GM23338 (cell line): ENCODE results near the gene ANKFN1. TPM values are rescaled to one million over a fixed set of nuclear protein-coding genes. Genes with fewer than 3 reads are reported as not detected.

Experiments
- ATAC-seq: fragments of 200-7000 bp; cut with Tn5 transposase; 3 replicates; pipeline ENCODE4 v1.9.1; 2020
- DNase-seq: peaks from one replicate; pipeline ENCODE4 v3.0.0-alpha.2; 2015; ENCODE audit warnings: low spot score
- H2AFZ ChIP-seq: fragments of 200-600 bp; sonication (generic); 2 replicates; pipeline ENCODE4 v1.8.0; 2016; ENCODE audit warnings: antibody characterized with exemption, mild to moderate bottlenecking, moderate library complexity
- H3F3A ChIP-seq: fragments of 200-600 bp; sonication (generic); replicated peaks from 2 replicates; pipeline ENCODE4 v1.8.0; 2017; ENCODE audit warnings: antibody characterized with exemption, mixed run types, low read depth
- H3K27ac ChIP-seq: fragments of 200-600 bp; sonication (generic); 2 replicates; pipeline ENCODE4 v1.6.1; 2016; ENCODE audit warnings: low read depth
- H3K27me3 ChIP-seq: fragments of 200-600 bp; sonication (generic); 2 replicates; pipeline ENCODE4 v1.8.0; 2016; ENCODE audit warnings: mild to moderate bottlenecking, mixed run types, moderate library complexity; ENCODE audit not compliant: insufficient read depth
- H3K36me3 ChIP-seq: fragments of 200-600 bp; sonication (generic); 2 replicates; pipeline ENCODE4 v1.8.0; 2016; ENCODE audit warnings: mild to moderate bottlenecking; ENCODE audit not compliant: insufficient read depth
- H3K4me1 ChIP-seq: fragments of 200-600 bp; sonication (generic); 2 replicates; pipeline ENCODE4 v1.8.0; 2016; ENCODE audit warnings: mild to moderate bottlenecking, moderate library complexity; ENCODE audit not compliant: insufficient read depth
- H3K4me2 ChIP-seq: fragments of 200-600 bp; sonication (generic); 2 replicates; pipeline ENCODE4 v1.7.1; 2017; ENCODE audit warnings: mixed run types
- H3K4me3 ChIP-seq: fragments of 200-600 bp; sonication (generic); 2 replicates; pipeline ENCODE4 v1.6.1; 2016; ENCODE audit warnings: mixed run types
- H3K79me2 ChIP-seq: fragments of 200-600 bp; sonication (generic); replicated peaks from 2 replicates; pipeline ENCODE4 v1.8.0; 2017; ENCODE audit warnings: mild to moderate bottlenecking; ENCODE audit not compliant: insufficient read depth
- H3K9me2 ChIP-seq: fragments of 200-600 bp; sonication (generic); 2 replicates; pipeline ENCODE4 v1.8.0; 2017; ENCODE audit not compliant: insufficient read depth
- H4K20me1 ChIP-seq: fragments of 200-600 bp; sonication (generic); replicated peaks from 2 replicates; pipeline ENCODE4 v1.8.0; 2017; ENCODE audit warnings: mild to moderate bottlenecking; ENCODE audit not compliant: insufficient read depth
- H3K27ac Mint-ChIP-seq: 2 replicates; pipeline ENCODE4 v1.8.0; 2020; ENCODE audit warnings: inconsistent platforms, mild to moderate bottlenecking, moderate library complexity, mixed read lengths
- H3K27me3 Mint-ChIP-seq: 3 replicates; pipeline ENCODE4 v1.8.0; 2022; ENCODE audit warnings: low read depth, mild to moderate bottlenecking, moderate library complexity, mixed read lengths, inconsistent platforms; ENCODE audit not compliant: insufficient read depth, poor library complexity
- H3K36me3 Mint-ChIP-seq: 3 replicates; pipeline ENCODE4 v1.8.0; 2021; ENCODE audit warnings: low read depth, mild to moderate bottlenecking, inconsistent platforms, moderate library complexity, mixed read lengths
- H3K4me1 Mint-ChIP-seq: 3 replicates; pipeline ENCODE4 v1.8.0; 2020; ENCODE audit warnings: mild to moderate bottlenecking, inconsistent platforms, mixed read lengths
- H3K4me3 Mint-ChIP-seq: 3 replicates; pipeline ENCODE4 v1.8.0; 2021; ENCODE audit warnings: moderate library complexity, mild to moderate bottlenecking, inconsistent platforms, mixed read lengths
- H3K9me3 Mint-ChIP-seq: 3 replicates; pipeline ENCODE4 v1.8.0; 2020; ENCODE audit warnings: moderate library complexity, mild to moderate bottlenecking, inconsistent platforms, mixed read lengths
- EZH2phosphoT487 ChIP-seq: fragments of 200-600 bp; sonication (generic); IDR thresholded peaks from one replicate; pipeline ENCODE4 v1.8.1; 2018; ENCODE audit warnings: antibody characterized with exemption; ENCODE audit not compliant: unreplicated experiment
- JUNB ChIP-seq: IDR thresholded peaks from one replicate; pipeline ENCODE4 v1.6.1; 2016; ENCODE audit warnings: antibody characterized with exemption; ENCODE audit not compliant: unreplicated experiment
- STAT1 ChIP-seq: IDR thresholded peaks from one replicate; pipeline ENCODE4 v1.6.1; 2016; ENCODE audit warnings: antibody characterized with exemption; ENCODE audit not compliant: unreplicated experiment
- polyA plus RNA-seq: library from polyadenylated mRNA; unstranded; fragments of >200 nt; fragmentation: Nextera tagmentation; extraction: Ambion mirVana; gene quantifications from 2 replicates; pipeline ENCODE4 v1.2.1, GENCODE V29; 2016
- total RNA-seq: library from RNA; depleted of rRNA; stranded (reverse); fragments of >200 nt; shearing (Covaris generic); gene quantifications from 2 replicates; pipeline ENCODE4 v1.2.3, GENCODE V29; 2014
- TF ChIP-seq, protein P1 (sequence below): fragments of 250-450 bp; sonication (Bioruptor Pico); IDR thresholded peaks from 2 replicates; pipeline ENCODE4 v1.5.0; 2020; ENCODE audit warnings: mild to moderate bottlenecking, moderate library complexity
- TF ChIP-seq, protein P2 (sequence below): IDR thresholded peaks from 2 replicates; pipeline ENCODE4 v1.6.1; 2016; ENCODE audit warnings: antibody characterized with exemption
- TF ChIP-seq, protein P3 (sequence below): IDR thresholded peaks from one replicate; pipeline ENCODE4 v1.6.1; 2018; ENCODE audit warnings: antibody characterized with exemption; ENCODE audit not compliant: unreplicated experiment

The ANKFN1 gene
- total and polyA plus RNA-seq, 2 experiments from 2014 or later: not detected

DNA sequence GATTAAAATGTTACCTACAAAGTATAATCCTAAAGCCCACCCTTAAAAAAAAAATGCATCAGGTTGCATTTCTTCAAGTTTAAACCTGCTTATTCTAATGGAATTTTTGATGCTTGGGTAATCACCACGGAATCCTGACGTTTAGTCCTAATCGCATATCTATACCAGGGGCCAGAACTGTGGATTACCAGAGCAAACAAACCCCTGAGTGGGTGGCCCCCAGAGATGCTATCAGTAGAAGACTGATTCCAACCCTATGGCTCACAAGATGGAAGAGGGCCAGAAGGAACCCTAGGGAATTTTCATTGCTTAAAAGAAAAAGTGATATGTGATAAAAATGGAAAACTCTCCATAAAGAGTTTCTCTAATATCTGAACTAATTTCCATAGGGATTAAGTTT, 288.0 kb downstream of the ANKFN1 start (continued):
- TF ChIP-seq, protein P1, sequence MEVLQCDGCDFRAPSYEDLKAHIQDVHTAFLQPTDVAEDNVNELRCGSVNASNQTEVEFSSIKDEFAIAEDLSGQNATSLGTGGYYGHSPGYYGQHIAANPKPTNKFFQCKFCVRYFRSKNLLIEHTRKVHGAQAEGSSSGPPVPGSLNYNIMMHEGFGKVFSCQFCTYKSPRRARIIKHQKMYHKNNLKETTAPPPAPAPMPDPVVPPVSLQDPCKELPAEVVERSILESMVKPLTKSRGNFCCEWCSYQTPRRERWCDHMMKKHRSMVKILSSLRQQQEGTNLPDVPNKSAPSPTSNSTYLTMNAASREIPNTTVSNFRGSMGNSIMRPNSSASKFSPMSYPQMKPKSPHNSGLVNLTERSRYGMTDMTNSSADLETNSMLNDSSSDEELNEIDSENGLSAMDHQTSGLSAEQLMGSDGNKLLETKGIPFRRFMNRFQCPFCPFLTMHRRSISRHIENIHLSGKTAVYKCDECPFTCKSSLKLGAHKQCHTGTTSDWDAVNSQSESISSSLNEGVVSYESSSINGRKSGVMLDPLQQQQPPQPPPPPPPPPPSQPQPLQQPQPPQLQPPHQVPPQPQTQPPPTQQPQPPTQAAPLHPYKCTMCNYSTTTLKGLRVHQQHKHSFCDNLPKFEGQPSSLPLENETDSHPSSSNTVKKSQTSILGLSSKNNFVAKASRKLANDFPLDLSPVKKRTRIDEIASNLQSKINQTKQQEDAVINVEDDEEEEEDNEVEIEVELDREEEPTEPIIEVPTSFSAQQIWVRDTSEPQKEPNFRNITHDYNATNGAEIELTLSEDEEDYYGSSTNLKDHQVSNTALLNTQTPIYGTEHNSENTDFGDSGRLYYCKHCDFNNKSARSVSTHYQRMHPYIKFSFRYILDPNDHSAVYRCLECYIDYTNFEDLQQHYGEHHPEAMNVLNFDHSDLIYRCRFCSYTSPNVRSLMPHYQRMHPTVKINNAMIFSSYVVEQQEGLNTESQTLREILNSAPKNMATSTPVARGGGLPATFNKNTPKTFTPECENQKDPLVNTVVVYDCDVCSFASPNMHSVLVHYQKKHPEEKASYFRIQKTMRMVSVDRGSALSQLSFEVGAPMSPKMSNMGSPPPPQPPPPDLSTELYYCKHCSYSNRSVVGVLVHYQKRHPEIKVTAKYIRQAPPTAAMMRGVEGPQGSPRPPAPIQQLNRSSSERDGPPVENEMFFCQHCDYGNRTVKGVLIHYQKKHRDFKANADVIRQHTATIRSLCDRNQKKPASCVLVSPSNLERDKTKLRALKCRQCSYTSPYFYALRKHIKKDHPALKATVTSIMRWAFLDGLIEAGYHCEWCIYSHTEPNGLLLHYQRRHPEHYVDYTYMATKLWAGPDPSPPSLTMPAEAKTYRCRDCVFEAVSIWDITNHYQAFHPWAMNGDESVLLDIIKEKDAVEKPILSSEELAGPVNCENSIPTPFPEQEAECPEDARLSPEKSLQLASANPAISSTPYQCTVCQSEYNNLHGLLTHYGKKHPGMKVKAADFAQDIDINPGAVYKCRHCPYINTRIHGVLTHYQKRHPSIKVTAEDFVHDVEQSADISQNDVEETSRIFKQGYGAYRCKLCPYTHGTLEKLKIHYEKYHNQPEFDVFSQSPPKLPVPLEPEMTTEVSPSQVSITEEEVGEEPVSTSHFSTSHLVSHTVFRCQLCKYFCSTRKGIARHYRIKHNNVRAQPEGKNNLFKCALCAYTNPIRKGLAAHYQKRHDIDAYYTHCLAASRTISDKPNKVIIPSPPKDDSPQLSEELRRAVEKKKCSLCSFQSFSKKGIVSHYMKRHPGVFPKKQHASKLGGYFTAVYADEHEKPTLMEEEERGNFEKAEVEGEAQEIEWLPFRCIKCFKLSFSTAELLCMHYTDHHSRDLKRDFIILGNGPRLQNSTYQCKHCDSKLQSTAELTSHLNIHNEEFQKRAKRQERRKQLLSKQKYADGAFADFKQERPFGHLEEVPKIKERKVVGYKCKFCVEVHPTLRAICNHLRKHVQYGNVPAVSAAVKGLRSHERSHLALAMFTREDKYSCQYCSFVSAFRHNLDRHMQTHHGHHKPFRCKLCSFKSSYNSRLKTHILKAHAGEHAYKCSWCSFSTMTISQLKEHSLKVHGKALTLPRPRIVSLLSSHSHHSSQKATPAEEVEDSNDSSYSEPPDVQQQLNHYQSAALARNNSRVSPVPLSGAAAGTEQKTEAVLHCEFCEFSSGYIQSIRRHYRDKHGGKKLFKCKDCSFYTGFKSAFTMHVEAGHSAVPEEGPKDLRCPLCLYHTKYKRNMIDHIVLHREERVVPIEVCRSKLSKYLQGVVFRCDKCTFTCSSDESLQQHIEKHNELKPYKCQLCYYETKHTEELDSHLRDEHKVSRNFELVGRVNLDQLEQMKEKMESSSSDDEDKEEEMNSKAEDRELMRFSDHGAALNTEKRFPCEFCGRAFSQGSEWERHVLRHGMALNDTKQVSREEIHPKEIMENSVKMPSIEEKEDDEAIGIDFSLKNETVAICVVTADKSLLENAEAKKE: no peak
- TF ChIP-seq EZH2phosphoT487 (no peak), JUNB (no peak), STAT1 (no peak)
- TF ChIP-seq, protein P2, sequence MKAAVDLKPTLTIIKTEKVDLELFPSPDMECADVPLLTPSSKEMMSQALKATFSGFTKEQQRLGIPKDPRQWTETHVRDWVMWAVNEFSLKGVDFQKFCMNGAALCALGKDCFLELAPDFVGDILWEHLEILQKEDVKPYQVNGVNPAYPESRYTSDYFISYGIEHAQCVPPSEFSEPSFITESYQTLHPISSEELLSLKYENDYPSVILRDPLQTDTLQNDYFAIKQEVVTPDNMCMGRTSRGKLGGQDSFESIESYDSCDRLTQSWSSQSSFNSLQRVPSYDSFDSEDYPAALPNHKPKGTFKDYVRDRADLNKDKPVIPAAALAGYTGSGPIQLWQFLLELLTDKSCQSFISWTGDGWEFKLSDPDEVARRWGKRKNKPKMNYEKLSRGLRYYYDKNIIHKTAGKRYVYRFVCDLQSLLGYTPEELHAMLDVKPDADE: no peak

DNA sequence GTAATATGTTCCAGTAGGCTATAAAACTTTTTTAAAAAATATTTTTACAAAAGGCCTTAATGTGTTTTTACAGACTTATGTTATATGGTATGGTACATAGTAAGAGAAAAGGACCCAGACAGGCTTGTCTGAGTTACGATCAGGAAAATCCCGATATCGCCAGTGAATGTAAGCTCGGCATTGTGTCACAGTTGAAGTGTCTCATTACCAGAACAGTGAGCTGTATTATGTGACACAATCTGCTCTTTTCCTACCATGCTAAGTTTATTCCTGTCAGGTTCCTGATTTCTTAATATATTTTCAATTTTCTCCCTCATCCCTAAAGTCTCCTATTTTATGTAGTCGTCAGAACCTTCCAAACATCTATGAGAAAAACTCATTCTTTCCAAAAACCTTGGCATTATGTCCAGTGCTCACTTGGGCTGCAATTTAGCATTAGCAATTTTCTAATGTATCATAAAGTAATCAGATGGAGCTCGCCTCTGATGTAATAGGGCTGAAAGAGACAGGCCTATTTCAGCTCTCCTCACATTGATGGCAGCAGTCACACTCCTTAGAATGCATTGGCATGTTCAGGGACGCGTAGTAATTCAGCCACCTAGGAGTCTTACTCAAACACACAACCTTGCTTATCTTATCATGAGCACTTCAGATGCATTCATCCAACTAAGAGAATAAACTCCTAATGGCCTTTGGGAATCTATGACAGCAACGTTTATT, 292.6 kb downstream of the ANKFN1 start:
- Mint-ChIP-seq H3K4me1 (peaks cover 4% of the 10 kb centered on the region; the same call in 2 of the 3 replicates), H3K36me3 (no peaks in the 10 kb centered on the region), H3K27me3 (peaks cover 5% of the 10 kb centered on the region), H3K4me3 (no peak overlapping the region), H3K27ac (no peak overlapping the region), H3K9me3 (no peaks in the 10 kb centered on the region)
- no peak overlapping the region for H2AFZ ChIP-seq
- H4K20me1 ChIP-seq: no peaks in the 10 kb centered on the region
- H3K9me2 ChIP-seq: no peaks in the 10 kb centered on the region
- H3K36me3 ChIP-seq: no peaks in the 10 kb centered on the region
- no peaks in the 10 kb centered on the region for H3K79me2 ChIP-seq
- H3K27me3 ChIP-seq: no peaks in the 10 kb centered on the region
- no peak for DNase-seq
- ATAC-seq: no peak
- H3K27ac ChIP-seq: no peak overlapping the region
- peaks cover 13% of the 10 kb centered on the region; the same call in 1 of the 2 replicates for H3K4me1 ChIP-seq
- TF ChIP-seq, protein P3, sequence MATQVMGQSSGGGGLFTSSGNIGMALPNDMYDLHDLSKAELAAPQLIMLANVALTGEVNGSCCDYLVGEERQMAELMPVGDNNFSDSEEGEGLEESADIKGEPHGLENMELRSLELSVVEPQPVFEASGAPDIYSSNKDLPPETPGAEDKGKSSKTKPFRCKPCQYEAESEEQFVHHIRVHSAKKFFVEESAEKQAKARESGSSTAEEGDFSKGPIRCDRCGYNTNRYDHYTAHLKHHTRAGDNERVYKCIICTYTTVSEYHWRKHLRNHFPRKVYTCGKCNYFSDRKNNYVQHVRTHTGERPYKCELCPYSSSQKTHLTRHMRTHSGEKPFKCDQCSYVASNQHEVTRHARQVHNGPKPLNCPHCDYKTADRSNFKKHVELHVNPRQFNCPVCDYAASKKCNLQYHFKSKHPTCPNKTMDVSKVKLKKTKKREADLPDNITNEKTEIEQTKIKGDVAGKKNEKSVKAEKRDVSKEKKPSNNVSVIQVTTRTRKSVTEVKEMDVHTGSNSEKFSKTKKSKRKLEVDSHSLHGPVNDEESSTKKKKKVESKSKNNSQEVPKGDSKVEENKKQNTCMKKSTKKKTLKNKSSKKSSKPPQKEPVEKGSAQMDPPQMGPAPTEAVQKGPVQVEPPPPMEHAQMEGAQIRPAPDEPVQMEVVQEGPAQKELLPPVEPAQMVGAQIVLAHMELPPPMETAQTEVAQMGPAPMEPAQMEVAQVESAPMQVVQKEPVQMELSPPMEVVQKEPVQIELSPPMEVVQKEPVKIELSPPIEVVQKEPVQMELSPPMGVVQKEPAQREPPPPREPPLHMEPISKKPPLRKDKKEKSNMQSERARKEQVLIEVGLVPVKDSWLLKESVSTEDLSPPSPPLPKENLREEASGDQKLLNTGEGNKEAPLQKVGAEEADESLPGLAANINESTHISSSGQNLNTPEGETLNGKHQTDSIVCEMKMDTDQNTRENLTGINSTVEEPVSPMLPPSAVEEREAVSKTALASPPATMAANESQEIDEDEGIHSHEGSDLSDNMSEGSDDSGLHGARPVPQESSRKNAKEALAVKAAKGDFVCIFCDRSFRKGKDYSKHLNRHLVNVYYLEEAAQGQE: no peak
- TF ChIP-seq, protein P2: no peak
- H3K4me3 ChIP-seq: no peak overlapping the region
- no peak overlapping the region for H3K4me2 ChIP-seq
- no peaks in the 10 kb centered on the region for H3F3A ChIP-seq
